Measurements from ENCODE around the gene COLEC12.
A peak's percentile ranks its signal among the peaks of the same experiment; 100 is the strongest.

The COLEC12 gene

GRCh38 chr18:500632-501405 lies at the start of gene COLEC12:
COLEC12 (minus strand) TSS chr18:500701; CDS start chr18:500514, 187 bp downstream.
- no peak for DNase-seq

- DNase-seq, result no peak
These were observed 49.5 kb upstream of the COLEC12 start for GRCh38 chr18:549967-550366.

- DNase-seq, result no peak
These were observed 43.1 kb upstream of the COLEC12 start for GRCh38 chr18:543447-544078.

- no peak for DNase-seq
These were observed 33.6 kb upstream of the COLEC12 start for GRCh38 chr18:533995-534601.

GRCh38 chr18:532632-533031 lies 32.1 kb upstream of the COLEC12 start:
- no peak for DNase-seq

GRCh38 chr18:532018-532417 lies 31.5 kb upstream of the COLEC12 start:
- DNase-seq, result no peak

GRCh38 chr18:527146-527545 lies 26.6 kb upstream of the COLEC12 start:
- DNase-seq, result no peak

GRCh38 chr18:526681-527080 lies 26.2 kb upstream of the COLEC12 start:
- no peak for DNase-seq

GRCh38 chr18:525036-525797 lies 24.7 kb upstream of the COLEC12 start:
- DNase-seq, result no peak

GRCh38 chr18:524466-524865 lies 24.0 kb upstream of the COLEC12 start:
- DNase-seq, result no peak

GRCh38 chr18:523561-523960 lies 23.1 kb upstream of the COLEC12 start:
- DNase-seq, result no peak

- DNase-seq, result peak; percentile 90
These were observed 18.7 kb upstream of the COLEC12 start for GRCh38 chr18:519019-519879.

- DNase-seq, result no peak
These were observed 17.6 kb upstream of the COLEC12 start for GRCh38 chr18:518081-518480.

GRCh38 chr18:515838-516237 lies 15.3 kb upstream of the COLEC12 start:
- DNase-seq, result no peak

- DNase-seq, result no peak
These were observed 14.8 kb upstream of the COLEC12 start for GRCh38 chr18:515156-515815.

GRCh38 chr18:513826-514530 lies 13.5 kb upstream of the COLEC12 start:
- DNase-seq, result no peak

GRCh38 chr18:512957-513356 lies 12.5 kb upstream of the COLEC12 start:
- DNase-seq, result no peak

- DNase-seq, result no peak
These were observed 8.3 kb upstream of the COLEC12 start for GRCh38 chr18:508835-509234.

GRCh38 chr18:507636-508035 lies 7.1 kb upstream of the COLEC12 start:
- DNase-seq, result no peak

GRCh38 chr18:506801-507200 lies 6.3 kb upstream of the COLEC12 start:
- no peak for DNase-seq

GRCh38 chr18:506264-506663 lies 5.8 kb upstream of the COLEC12 start:
- DNase-seq, result no peak

Measured in GDM1 (cell line).